Endodermal cell (in vitro differentiated cells): ENCODE data around the gene CBL. TPM values are rescaled to one million over a fixed set of nuclear protein-coding genes. Genes with fewer than 3 reads are reported as not detected.
A peak's percentile ranks its signal among the peaks of the same experiment; 100 is the strongest.

Source experiments
- DNase-seq: peaks from one replicate; pipeline ENCODE4 v3.0.0-alpha.2; 2017
- H3K27ac ChIP-seq: 2 replicates; pipeline ENCODE4 v1.5.1; 2013; ENCODE audit warnings: mild to moderate bottlenecking, low read depth, low read length, moderate library complexity
- H3K27me3 ChIP-seq: 2 replicates; pipeline ENCODE4 v1.6.1; 2013; ENCODE audit warnings: mild to moderate bottlenecking, low read length, moderate library complexity; ENCODE audit not compliant: insufficient read depth, control insufficient read depth, poor library complexity, severe bottlenecking
- H3K36me3 ChIP-seq: 2 replicates; pipeline ENCODE4 v1.7.0; 2013; ENCODE audit warnings: mild to moderate bottlenecking, low read length, moderate library complexity; ENCODE audit not compliant: control insufficient read depth, insufficient read depth
- H3K4me1 ChIP-seq: one replicate; pipeline ENCODE4 v1.7.0; 2013; ENCODE audit warnings: low read length; ENCODE audit not compliant: control insufficient read depth, insufficient read depth
- H3K4me3 ChIP-seq: 2 replicates; pipeline ENCODE4 v1.5.1; 2013; ENCODE audit warnings: mild to moderate bottlenecking, low read length, moderate library complexity
- H3K9ac ChIP-seq: 2 replicates; pipeline ENCODE4 v1.6.1; 2013; ENCODE audit warnings: mild to moderate bottlenecking, low read length, moderate library complexity; ENCODE audit not compliant: poor library complexity, severe bottlenecking; ENCODE audit errors: extremely low read depth
- H3K9me3 ChIP-seq: 2 replicates; pipeline ENCODE4 v1.6.1; 2013; ENCODE audit warnings: mild to moderate bottlenecking, low read length, moderate library complexity; ENCODE audit not compliant: control insufficient read depth
- H3K27ac Mint-ChIP-seq: 2 replicates; pipeline ENCODE4 v1.8.0; 2020; ENCODE audit warnings: mixed read lengths
- H3K27me3 Mint-ChIP-seq: 2 replicates; pipeline ENCODE4 v1.8.0; 2021; ENCODE audit warnings: mild to moderate bottlenecking, mixed read lengths; ENCODE audit not compliant: insufficient read depth
- H3K36me3 Mint-ChIP-seq: 2 replicates; pipeline ENCODE4 v1.8.0; 2020; ENCODE audit warnings: low read depth, mixed read lengths
- H3K4me1 Mint-ChIP-seq: 2 replicates; pipeline ENCODE4 v1.8.0; 2020; ENCODE audit warnings: mixed read lengths
- H3K4me3 Mint-ChIP-seq: 2 replicates; pipeline ENCODE4 v1.8.0; 2020; ENCODE audit warnings: mild to moderate bottlenecking, moderate library complexity, mixed read lengths
- H3K9me3 Mint-ChIP-seq: 2 replicates; pipeline ENCODE4 v1.8.0; 2020; ENCODE audit warnings: mild to moderate bottlenecking, mixed read lengths
- WGBS, 2 experiments: methylation state at CpG; one replicate each; pipeline versions ENCODE4 v1.1.5 to v1.1.7; 2013; ENCODE audit warnings: missing lambda C conversion rate in 2 of 2, mixed read lengths in 1 of 2; ENCODE audit not compliant: insufficient coverage in 1 of 2, insufficient read length in 1 of 2; 5-methylcytosine and 5-hydroxymethylcytosine counted together
- total RNA-seq, 2 donors: library from RNA; stranded (reverse); fragmentation: NEBNext Ultra II Directional in 1 of 2; extraction: Animal tissue kit (Norgen Biotek cat#: 25700) in 1 of 2; gene quantifications; 2 replicates in 1 of 2; 3 replicates in 1 of 2; pipeline ENCODE4 v1.2.1, GENCODE V29; 2021
- TF ChIP-seq, protein P1 (sequence below): fragments of 200-600 bp; sonication (generic); conservative IDR thresholded peaks from 2 replicates; pipeline ENCODE4 v1.5.0; 2021; ENCODE audit warnings: antibody characterized with exemption, mild to moderate bottlenecking

The CBL gene
- total RNA-seq, 2 donors from 2014 or later = 40.3 to 52.7 TPM

DNA sequence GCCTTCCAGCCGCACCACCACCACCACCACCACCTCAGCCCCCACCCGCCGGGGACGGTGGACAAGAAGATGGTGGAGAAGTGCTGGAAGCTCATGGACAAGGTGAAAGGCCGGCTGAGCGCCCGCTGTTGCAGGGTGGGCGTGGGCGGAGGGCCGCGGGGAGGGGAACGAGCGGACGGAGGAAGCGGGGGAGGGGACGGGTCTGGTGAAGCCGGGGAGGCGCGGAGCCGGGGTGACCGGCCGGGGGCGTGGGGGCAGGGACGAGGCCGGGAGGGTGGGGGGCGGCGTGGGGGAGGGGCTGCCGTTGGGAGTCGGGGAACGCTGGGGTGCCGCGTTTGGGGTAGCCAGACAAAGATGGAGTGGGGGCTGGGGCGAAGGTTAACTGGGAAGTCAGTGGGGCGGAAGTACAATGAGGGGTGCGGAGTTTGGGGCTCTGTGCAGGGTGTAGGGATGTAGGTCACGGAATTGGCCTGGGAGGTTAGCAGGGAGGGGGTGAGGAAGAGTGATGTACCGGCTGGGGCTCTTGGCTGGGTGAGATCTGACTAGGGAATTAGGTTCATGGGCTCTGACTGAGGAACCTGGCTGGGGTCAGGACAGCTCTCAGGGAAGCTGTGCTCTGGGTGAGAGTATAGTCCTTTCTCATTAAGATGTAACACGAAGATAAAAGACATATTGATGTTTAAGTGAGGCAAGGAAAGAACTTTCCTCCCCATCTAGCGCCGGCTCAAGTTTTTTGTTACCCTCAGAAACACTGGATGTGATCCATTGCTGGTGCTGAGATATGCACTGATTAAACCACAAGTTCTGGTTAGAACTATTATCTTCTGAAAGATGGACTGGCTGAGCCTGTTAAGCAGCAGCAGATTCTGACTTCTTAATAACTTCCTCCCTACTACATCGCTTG, 624 bp downstream of the CBL start:
- Histone ChIP-seq H3K27ac (peak overlapping the region; percentile 94), H3K4me1 (peaks cover 2% of the 10 kb centered on the region), H3K9ac (peak overlapping the region; percentile 57), H3K9me3 (no peaks in the 10 kb centered on the region), H3K4me3 (peak overlapping the region; percentile 88), H3K27me3 (no peaks in the 10 kb centered on the region), H3K36me3 (no peaks in the 10 kb centered on the region)
- Mint-ChIP-seq H3K4me3 (peak overlapping the region; percentile 96), H3K27me3 (no peaks in the 10 kb centered on the region), H3K9me3 (no peaks in the 10 kb centered on the region), H3K36me3 (no peaks in the 10 kb centered on the region), H3K27ac (peak overlapping the region; percentile 92), H3K4me1 (peaks cover 28% of the 10 kb centered on the region)
- DNase-seq = no peak
- TF ChIP-seq, protein P1, sequence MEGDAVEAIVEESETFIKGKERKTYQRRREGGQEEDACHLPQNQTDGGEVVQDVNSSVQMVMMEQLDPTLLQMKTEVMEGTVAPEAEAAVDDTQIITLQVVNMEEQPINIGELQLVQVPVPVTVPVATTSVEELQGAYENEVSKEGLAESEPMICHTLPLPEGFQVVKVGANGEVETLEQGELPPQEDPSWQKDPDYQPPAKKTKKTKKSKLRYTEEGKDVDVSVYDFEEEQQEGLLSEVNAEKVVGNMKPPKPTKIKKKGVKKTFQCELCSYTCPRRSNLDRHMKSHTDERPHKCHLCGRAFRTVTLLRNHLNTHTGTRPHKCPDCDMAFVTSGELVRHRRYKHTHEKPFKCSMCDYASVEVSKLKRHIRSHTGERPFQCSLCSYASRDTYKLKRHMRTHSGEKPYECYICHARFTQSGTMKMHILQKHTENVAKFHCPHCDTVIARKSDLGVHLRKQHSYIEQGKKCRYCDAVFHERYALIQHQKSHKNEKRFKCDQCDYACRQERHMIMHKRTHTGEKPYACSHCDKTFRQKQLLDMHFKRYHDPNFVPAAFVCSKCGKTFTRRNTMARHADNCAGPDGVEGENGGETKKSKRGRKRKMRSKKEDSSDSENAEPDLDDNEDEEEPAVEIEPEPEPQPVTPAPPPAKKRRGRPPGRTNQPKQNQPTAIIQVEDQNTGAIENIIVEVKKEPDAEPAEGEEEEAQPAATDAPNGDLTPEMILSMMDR = no peak
- 1 to 3% methylated on average over 9 to 26 of the region's 41 CpGs for WGBS, 2 experiments

DNA sequence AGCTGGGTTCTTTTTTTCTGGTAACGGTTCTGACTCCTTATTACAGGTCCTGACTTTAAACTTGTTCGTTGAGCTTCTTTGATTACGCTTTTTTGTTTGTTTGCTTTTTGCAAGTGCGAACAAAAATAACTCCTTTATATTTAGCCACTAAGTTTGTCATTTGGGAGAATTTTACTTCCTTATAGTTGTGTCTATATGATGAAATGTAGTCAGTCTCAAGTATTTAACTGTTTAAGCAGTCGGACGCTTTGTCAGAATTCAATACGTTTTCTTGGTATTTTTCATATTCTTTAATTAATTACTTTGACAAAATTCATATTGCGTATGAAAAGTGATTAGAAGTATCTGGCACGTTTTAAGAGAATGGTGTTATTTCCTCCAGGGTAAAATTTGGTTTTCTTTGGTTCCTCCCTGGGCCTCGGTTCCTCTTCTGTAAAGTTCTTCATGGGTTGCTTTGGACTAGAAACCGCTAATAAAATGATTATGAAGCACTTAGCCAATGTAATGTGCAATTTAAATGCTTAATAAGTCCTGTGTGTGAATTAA, 1.3 kb downstream of the CBL start:
- TF ChIP-seq, protein P1 = no peak
- Mint-ChIP-seq H3K4me3 (peak overlapping the region; percentile 96), H3K27ac (no peak overlapping the region), H3K4me1 (peaks cover 28% of the 10 kb centered on the region), H3K27me3 (no peaks in the 10 kb centered on the region), H3K9me3 (no peaks in the 10 kb centered on the region), H3K36me3 (no peaks in the 10 kb centered on the region)
- no peaks in the 10 kb centered on the region for H3K36me3 ChIP-seq
- H3K27me3 ChIP-seq = no peaks in the 10 kb centered on the region
- WGBS, 2 experiments = 38 to 61% methylated on average over 3 to 11 of the region's 11 CpGs
- DNase-seq = no peak
- no peaks in the 10 kb centered on the region for H3K9me3 ChIP-seq
- H3K4me3 ChIP-seq = peak overlapping the region; percentile 88
- no peak overlapping the region for H3K27ac ChIP-seq
- H3K9ac ChIP-seq = peak overlapping the region; percentile 46
- H3K4me1 ChIP-seq = peaks cover 2% of the 10 kb centered on the region

DNA sequence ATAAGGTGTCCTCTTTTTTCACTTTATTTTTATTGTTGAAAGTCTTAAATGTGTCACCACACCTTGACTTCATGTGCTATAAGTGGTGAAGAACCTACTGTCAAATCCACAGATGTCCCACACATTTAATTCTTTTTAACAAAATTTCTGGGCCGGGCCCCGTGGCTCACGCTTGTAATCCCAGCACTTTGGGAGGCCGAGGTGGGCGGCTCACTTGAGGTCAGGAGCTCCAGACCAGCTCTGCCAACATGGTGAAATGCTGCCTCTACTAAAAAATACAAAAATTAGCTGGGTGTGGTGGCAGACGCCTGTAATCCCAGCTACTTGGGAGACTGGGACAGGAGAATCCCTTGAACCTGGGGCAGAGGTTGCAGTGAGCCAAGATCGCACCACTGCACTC, 3.0 kb downstream of the CBL start:
- Histone ChIP-seq H3K4me3 (no peak overlapping the region), H3K9ac (no peak overlapping the region), H3K36me3 (no peaks in the 10 kb centered on the region), H3K27ac (no peak overlapping the region), H3K27me3 (no peaks in the 10 kb centered on the region), H3K4me1 (peaks cover 2% of the 10 kb centered on the region), H3K9me3 (no peaks in the 10 kb centered on the region)
- H3K36me3 Mint-ChIP-seq = no peaks in the 10 kb centered on the region
- peaks cover 28% of the 10 kb centered on the region for H3K4me1 Mint-ChIP-seq
- DNase-seq = no peak
- no peaks in the 10 kb centered on the region for H3K9me3 Mint-ChIP-seq
- no peaks in the 10 kb centered on the region for H3K27me3 Mint-ChIP-seq
- H3K4me3 Mint-ChIP-seq = no peak overlapping the region
- TF ChIP-seq, protein P1 = no peak
- 75 to 91% methylated on average over 6 to 7 of the region's 7 CpGs for WGBS, 2 experiments
- H3K27ac Mint-ChIP-seq = peak overlapping the region; percentile 46
